Measurements from ENCODE around the gene INPP5A. TPM values are rescaled to one million over a fixed set of nuclear protein-coding genes. Genes with fewer than 3 reads are reported as not detected.

The INPP5A gene
- total RNA-seq, 1 donor from 2014 or later = 14.2 TPM

GRCh38 chr10:132729810-132730572 lies 192.4 kb downstream of the INPP5A start:
- Mint-ChIP-seq H3K4me3 (no peak overlapping the region), H3K9me3 (no peaks in the 10 kb centered on the region), H3K36me3 (peaks cover 11% of the 10 kb centered on the region), H3K4me1 (no peaks in the 10 kb centered on the region), H3K27me3 (ENCODE audit: insufficient read depth, low read depth) (peaks cover 8% of the 10 kb centered on the region), H3K27ac (no peak overlapping the region)
- Histone ChIP-seq H3K4me3 (no peak overlapping the region), H3K9me3 (ENCODE audit: low read depth) (no peaks in the 10 kb centered on the region), H4K20me1 (ENCODE audit: low read depth) (peaks cover 30% of the 10 kb centered on the region), H3K4me2 (no peak overlapping the region), H2AFZ (replicated peaks) (no peak overlapping the region), H3K36me3 (no peaks in the 10 kb centered on the region), H3K4me1 (no peaks in the 10 kb centered on the region), H3K27me3 (no peaks in the 10 kb centered on the region), H3K79me2 (ENCODE audit: low read depth) (no peaks in the 10 kb centered on the region), H3K9ac (no peak overlapping the region), H3K27ac (no peak overlapping the region), H3F3A (ENCODE audit: low read depth) (no peaks in the 10 kb centered on the region)
- DNase-seq (ENCODE audit: low spot score) = no peak
- TF ChIP-seq, protein P1, sequence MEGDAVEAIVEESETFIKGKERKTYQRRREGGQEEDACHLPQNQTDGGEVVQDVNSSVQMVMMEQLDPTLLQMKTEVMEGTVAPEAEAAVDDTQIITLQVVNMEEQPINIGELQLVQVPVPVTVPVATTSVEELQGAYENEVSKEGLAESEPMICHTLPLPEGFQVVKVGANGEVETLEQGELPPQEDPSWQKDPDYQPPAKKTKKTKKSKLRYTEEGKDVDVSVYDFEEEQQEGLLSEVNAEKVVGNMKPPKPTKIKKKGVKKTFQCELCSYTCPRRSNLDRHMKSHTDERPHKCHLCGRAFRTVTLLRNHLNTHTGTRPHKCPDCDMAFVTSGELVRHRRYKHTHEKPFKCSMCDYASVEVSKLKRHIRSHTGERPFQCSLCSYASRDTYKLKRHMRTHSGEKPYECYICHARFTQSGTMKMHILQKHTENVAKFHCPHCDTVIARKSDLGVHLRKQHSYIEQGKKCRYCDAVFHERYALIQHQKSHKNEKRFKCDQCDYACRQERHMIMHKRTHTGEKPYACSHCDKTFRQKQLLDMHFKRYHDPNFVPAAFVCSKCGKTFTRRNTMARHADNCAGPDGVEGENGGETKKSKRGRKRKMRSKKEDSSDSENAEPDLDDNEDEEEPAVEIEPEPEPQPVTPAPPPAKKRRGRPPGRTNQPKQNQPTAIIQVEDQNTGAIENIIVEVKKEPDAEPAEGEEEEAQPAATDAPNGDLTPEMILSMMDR (IDR thresholded peaks at IDR 0.05) = no peak
- no peak for TF ChIP-seq EZH2 (IDR thresholded peaks at IDR 0.05)
- no peak for TF ChIP-seq EZH2phosphoT487 (IDR thresholded peaks at IDR 0.05)

GRCh38 chr10:132730573-132730953 lies 193.0 kb downstream of the INPP5A start:
- Mint-ChIP-seq H3K27me3 (ENCODE audit: insufficient read depth, low read depth) (peaks cover 11% of the 10 kb centered on the region), H3K27ac (no peak overlapping the region)
- TF ChIP-seq EZH2phosphoT487 (IDR thresholded peaks at IDR 0.05) (no peak), EZH2 (IDR thresholded peaks at IDR 0.05) (no peak)
- TF ChIP-seq, protein P1 (IDR thresholded peaks at IDR 0.05) = no peak

DNA sequence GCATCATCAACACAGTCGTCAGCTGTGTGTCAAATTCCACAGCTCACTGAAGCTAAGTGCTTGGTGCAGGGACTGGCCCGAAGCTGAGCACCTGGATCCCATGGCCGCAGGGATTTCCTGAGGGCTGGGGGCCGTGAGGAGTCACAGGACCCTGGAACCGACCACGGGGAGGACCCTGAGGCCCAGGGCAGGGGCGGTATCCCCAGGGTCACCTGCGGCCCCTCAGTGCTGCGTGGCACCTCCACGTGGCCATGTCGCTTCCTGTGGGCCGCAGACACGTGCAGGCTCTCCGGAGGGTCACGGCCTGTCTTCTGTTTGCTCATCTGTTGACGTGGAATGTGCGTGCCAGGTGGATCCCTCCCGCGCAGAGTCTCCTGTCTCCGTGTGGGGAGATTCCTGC lies 194.9 kb downstream of the INPP5A start:
- H3K9me3 ChIP-seq (ENCODE audit: low read depth) = no peaks in the 10 kb centered on the region
- H3K9ac ChIP-seq = no peak overlapping the region
- no peaks in the 10 kb centered on the region for H3K79me2 ChIP-seq (ENCODE audit: low read depth)
- H3K36me3 ChIP-seq = no peaks in the 10 kb centered on the region
- H3K4me1 ChIP-seq = no peaks in the 10 kb centered on the region
- peaks cover 48% of the 10 kb centered on the region for H4K20me1 ChIP-seq (ENCODE audit: low read depth)
- no peak overlapping the region for H3K4me2 ChIP-seq
- TF ChIP-seq EZH2 (IDR thresholded peaks at IDR 0.05) (no peak), EZH2phosphoT487 (IDR thresholded peaks at IDR 0.05) (no peak)
- TF ChIP-seq, protein P1 (IDR thresholded peaks at IDR 0.05) = no peak
- peaks cover 17% of the 10 kb centered on the region for H3K27me3 Mint-ChIP-seq (ENCODE audit: insufficient read depth, low read depth)
- H3K36me3 Mint-ChIP-seq = peaks cover 6% of the 10 kb centered on the region
- peaks cover 3% of the 10 kb centered on the region for H3K4me1 Mint-ChIP-seq
- no peak overlapping the region for H3K27ac Mint-ChIP-seq
- H3K27ac ChIP-seq = no peak overlapping the region
- no peaks in the 10 kb centered on the region for H3K27me3 ChIP-seq
- H3K4me3 ChIP-seq = no peak overlapping the region
- no peaks in the 10 kb centered on the region for H3K9me3 Mint-ChIP-seq
- no peak for DNase-seq (ENCODE audit: low spot score)
- no peak overlapping the region for H3K4me3 Mint-ChIP-seq
- H2AFZ ChIP-seq (replicated peaks) = no peak overlapping the region
- H3F3A ChIP-seq (ENCODE audit: low read depth) = no peaks in the 10 kb centered on the region

More at GRCh38 chr10:132730573-132730953, 193.0 kb downstream of the INPP5A start:
- H4K20me1 ChIP-seq (ENCODE audit: low read depth) = peaks cover 32% of the 10 kb centered on the region
- no peaks in the 10 kb centered on the region for H3K27me3 ChIP-seq
- H3K4me1 ChIP-seq = no peaks in the 10 kb centered on the region
- H3K9ac ChIP-seq = no peak overlapping the region
- no peaks in the 10 kb centered on the region for H3K9me3 ChIP-seq (ENCODE audit: low read depth)
- H2AFZ ChIP-seq (replicated peaks) = no peak overlapping the region
- H3K36me3 Mint-ChIP-seq = peaks cover 11% of the 10 kb centered on the region
- H3K9me3 Mint-ChIP-seq = no peaks in the 10 kb centered on the region
- H3K36me3 ChIP-seq = no peaks in the 10 kb centered on the region
- peaks cover 2% of the 10 kb centered on the region for H3K4me1 Mint-ChIP-seq
- H3K79me2 ChIP-seq (ENCODE audit: low read depth) = no peaks in the 10 kb centered on the region
- H3K4me3 ChIP-seq = no peak overlapping the region
- no peak for DNase-seq (ENCODE audit: low spot score)
- no peak overlapping the region for H3K4me3 Mint-ChIP-seq
- no peak overlapping the region for H3K27ac ChIP-seq
- H3K4me2 ChIP-seq = no peak overlapping the region
- H3F3A ChIP-seq (ENCODE audit: low read depth) = no peaks in the 10 kb centered on the region
